HG03064 (cell line): ENCODE results near the gene CYP27C1.

Experiments
- ATAC-seq: cut with Tn5 transposase; IDR thresholded peaks from one replicate; pipeline ENCODE4 v1.9.1; 2021; ENCODE audit warnings: low read depth; ENCODE audit not compliant: unreplicated experiment

Gene CYP27C1

GRCh38 chr2:127157651-127158485 is 62.2 kb downstream of the CYP27C1 start:
- ATAC-seq: no peak

- no peak for ATAC-seq
Measured at GRCh38 chr2:127157114-127157513, 63.0 kb downstream of the CYP27C1 start.

GRCh38 chr2:127155947-127156346 is 64.2 kb downstream of the CYP27C1 start:
- no peak for ATAC-seq

GRCh38 chr2:127155028-127155581 is 65.0 kb downstream of the CYP27C1 start:
- no peak for ATAC-seq

- ATAC-seq: no peak
Measured at GRCh38 chr2:127154396-127154795, 65.7 kb downstream of the CYP27C1 start.

GRCh38 chr2:127153691-127154158 is 66.4 kb downstream of the CYP27C1 start:
- ATAC-seq: no peak

- ATAC-seq: no peak
Measured at GRCh38 chr2:127150996-127151395, 69.1 kb downstream of the CYP27C1 start.

GRCh38 chr2:127149384-127149783 is 70.7 kb downstream of the CYP27C1 start:
- no peak for ATAC-seq

GRCh38 chr2:127146820-127147502 is 73.1 kb downstream of the CYP27C1 start:
- no peak for ATAC-seq

- no peak for ATAC-seq
Measured at GRCh38 chr2:127146071-127146725, 73.9 kb downstream of the CYP27C1 start.

- ATAC-seq: no peak
Measured at GRCh38 chr2:127145280-127145895, 74.7 kb downstream of the CYP27C1 start.

GRCh38 chr2:127143841-127144782 is 76.0 kb downstream of the CYP27C1 start:
- ATAC-seq: no peak

GRCh38 chr2:127142663-127143630 is 77.2 kb downstream of the CYP27C1 start:
- ATAC-seq: no peak

GRCh38 chr2:127140538-127140937 is 79.6 kb downstream of the CYP27C1 start:
- ATAC-seq: no peak

- no peak for ATAC-seq
Measured at GRCh38 chr2:127139766-127140165, 80.3 kb downstream of the CYP27C1 start.

- ATAC-seq: no peak
Measured at GRCh38 chr2:127138281-127138680, 81.8 kb downstream of the CYP27C1 start.

- ATAC-seq: no peak
Measured at GRCh38 chr2:127137741-127138140, 82.4 kb downstream of the CYP27C1 start.

- ATAC-seq: no peak
Measured at GRCh38 chr2:127137225-127137624, 82.9 kb downstream of the CYP27C1 start.
